Mucosa of rectum (tissue), 2 donors: ENCODE results near the gene SENP8.

Source experiments
- H3K27ac ChIP-seq, 2 donors: one replicate each; pipeline ENCODE4 v1.7.0; 2013; ENCODE audit warnings: inconsistent platforms in 2 of 2, low read depth in 2 of 2, low read length in 2 of 2
- H3K27me3 ChIP-seq, 2 donors: one replicate each; pipeline ENCODE4 v1.7.0; 2013; ENCODE audit warnings: low read length in 2 of 2; ENCODE audit not compliant: control insufficient read depth in 2 of 2, insufficient read depth in 2 of 2
- H3K36me3 ChIP-seq, 2 donors: one replicate each; pipeline ENCODE4 v1.7.0; 2013; ENCODE audit warnings: low read length in 2 of 2; ENCODE audit not compliant: control insufficient read depth in 2 of 2, insufficient read depth in 2 of 2
- H3K4me1 ChIP-seq, 2 donors: one replicate each; pipeline ENCODE4 v1.7.0; 2013; ENCODE audit warnings: low read length in 2 of 2, mild to moderate bottlenecking in 1 of 2; ENCODE audit not compliant: control insufficient read depth in 2 of 2, insufficient read depth in 2 of 2
- H3K4me3 ChIP-seq, 2 donors: one replicate each; pipeline ENCODE4 v1.7.0; 2013; ENCODE audit warnings: low read length in 2 of 2
- H3K9ac ChIP-seq, 2 donors: one replicate each; pipeline ENCODE4 v1.7.0; 2013; ENCODE audit warnings: low read length in 2 of 2, low read depth in 1 of 2, mild to moderate bottlenecking in 1 of 2
- H3K9me3 ChIP-seq, 2 donors: one replicate each; pipeline ENCODE4 v1.7.0; 2013; ENCODE audit warnings: low read length in 2 of 2; ENCODE audit not compliant: control insufficient read depth in 2 of 2
- donor health status: healthy.
- donor health status: Normal muscosa, but diverticular disease.

Gene SENP8

GRCh38 chr15:72112805-72113204 lies 5.4 kb upstream of the SENP8 start:
- Histone ChIP-seq H3K9ac (no peak overlapping the region), H3K4me1 (peaks cover 10% of the 10 kb centered on the region in 2 donors), H3K27me3 (no peaks in the 10 kb centered on the region)

GRCh38 chr15:72113347-72114031 lies 4.7 kb upstream of the SENP8 start:
- no peaks in the 10 kb centered on the region for H3K9me3 ChIP-seq
- H3K4me1 ChIP-seq = peaks cover 10% of the 10 kb centered on the region in 2 donors
- no peak overlapping the region for H3K4me3 ChIP-seq

More at GRCh38 chr15:72112805-72113204, 5.4 kb upstream of the SENP8 start:
- no peak overlapping the region for H3K4me3 ChIP-seq
- H3K36me3 ChIP-seq = no peaks in the 10 kb centered on the region
- no peak overlapping the region for H3K27ac ChIP-seq
- no peaks in the 10 kb centered on the region for H3K9me3 ChIP-seq

GRCh38 chr15:72116731-72117485 lies 1.3 kb upstream of the SENP8 start:
- H3K36me3 ChIP-seq = no peaks in the 10 kb centered on the region
- H3K9ac ChIP-seq = peak overlapping the region; percentile 88 to 96
- H3K27me3 ChIP-seq = no peaks in the 10 kb centered on the region
- peaks cover 10 to 18% of the 10 kb centered on the region in 2 donors for H3K4me1 ChIP-seq
- peak overlapping the region; percentile 90 to 97 for H3K27ac ChIP-seq
- peak overlapping the region; percentile 91 to 99 for H3K4me3 ChIP-seq
- H3K9me3 ChIP-seq = no peaks in the 10 kb centered on the region

More at GRCh38 chr15:72113347-72114031, 4.7 kb upstream of the SENP8 start:
- Histone ChIP-seq H3K9ac (no peak overlapping the region), H3K27ac (no peak overlapping the region), H3K36me3 (no peaks in the 10 kb centered on the region), H3K27me3 (no peaks in the 10 kb centered on the region)

GRCh38 chr15:72117486-72118016 lies 652 bp upstream of the SENP8 start:
- Histone ChIP-seq H3K9ac (peak overlapping the region; percentile 88 to 96), H3K36me3 (no peaks in the 10 kb centered on the region), H3K9me3 (no peaks in the 10 kb centered on the region), H3K4me3 (peak overlapping the region; percentile 91 to 99), H3K27me3 (no peaks in the 10 kb centered on the region), H3K4me1 (peaks cover 10 to 18% of the 10 kb centered on the region in 2 donors), H3K27ac (peak overlapping the region; percentile 90 to 97)

GRCh38 chr15:72124218-72124617 lies 6.0 kb downstream of the SENP8 start:
- Histone ChIP-seq H3K9ac (no peak overlapping the region), H3K4me1 (peaks cover 0 to under 1% of the 10 kb centered on the region in 2 donors), H3K36me3 (no peaks in the 10 kb centered on the region), H3K4me3 (no peak overlapping the region), H3K27ac (no peak overlapping the region), H3K9me3 (no peaks in the 10 kb centered on the region), H3K27me3 (no peaks in the 10 kb centered on the region)

- H3K27me3 ChIP-seq = no peaks in the 10 kb centered on the region
- no peaks in the 10 kb centered on the region for H3K9me3 ChIP-seq
- H3K9ac ChIP-seq = no peak overlapping the region
- no peaks in the 10 kb centered on the region for H3K36me3 ChIP-seq
- H3K4me3 ChIP-seq = no peak overlapping the region
- no peak overlapping the region for H3K27ac ChIP-seq
- H3K4me1 ChIP-seq = peaks cover 0 to 4% of the 10 kb centered on the region in 2 donors
Measured at GRCh38 chr15:72127724-72128322, 9.6 kb downstream of the SENP8 start.

GRCh38 chr15:72128359-72128758 lies 10.2 kb downstream of the SENP8 start:
- Histone ChIP-seq H3K4me1 (peaks cover 0 to 4% of the 10 kb centered on the region in 2 donors), H3K36me3 (no peaks in the 10 kb centered on the region), H3K9ac (no peak overlapping the region), H3K4me3 (no peak overlapping the region), H3K27ac (no peak overlapping the region), H3K9me3 (no peaks in the 10 kb centered on the region), H3K27me3 (no peaks in the 10 kb centered on the region)

- H3K27me3 ChIP-seq = no peaks in the 10 kb centered on the region
- H3K9me3 ChIP-seq = no peaks in the 10 kb centered on the region
- peaks cover 0 to 4% of the 10 kb centered on the region in 2 donors for H3K4me1 ChIP-seq
- no peak overlapping the region for H3K27ac ChIP-seq
- H3K36me3 ChIP-seq = no peaks in the 10 kb centered on the region
- no peak overlapping the region for H3K4me3 ChIP-seq
- no peak overlapping the region for H3K9ac ChIP-seq
Measured at GRCh38 chr15:72130272-72130671, 12.1 kb downstream of the SENP8 start.

GRCh38 chr15:72131922-72132321 lies 13.7 kb downstream of the SENP8 start:
- Histone ChIP-seq H3K27me3 (no peaks in the 10 kb centered on the region), H3K4me1 (peaks cover 0 to 8% of the 10 kb centered on the region in 2 donors), H3K4me3 (no peak overlapping the region), H3K9ac (no peak overlapping the region), H3K27ac (no peak overlapping the region), H3K36me3 (no peaks in the 10 kb centered on the region), H3K9me3 (no peaks in the 10 kb centered on the region)

- no peak overlapping the region for H3K4me3 ChIP-seq
- no peak overlapping the region for H3K9ac ChIP-seq
- no peak overlapping the region for H3K27ac ChIP-seq
- H3K27me3 ChIP-seq = no peaks in the 10 kb centered on the region
- H3K36me3 ChIP-seq = no peaks in the 10 kb centered on the region
- H3K9me3 ChIP-seq = no peaks in the 10 kb centered on the region
- peaks cover 0 to 8% of the 10 kb centered on the region in 2 donors for H3K4me1 ChIP-seq
Measured at GRCh38 chr15:72133211-72133610, 15.0 kb downstream of the SENP8 start.
